ENCODE data around the gene ARHGAP28.

Gene ARHGAP28, protein sequence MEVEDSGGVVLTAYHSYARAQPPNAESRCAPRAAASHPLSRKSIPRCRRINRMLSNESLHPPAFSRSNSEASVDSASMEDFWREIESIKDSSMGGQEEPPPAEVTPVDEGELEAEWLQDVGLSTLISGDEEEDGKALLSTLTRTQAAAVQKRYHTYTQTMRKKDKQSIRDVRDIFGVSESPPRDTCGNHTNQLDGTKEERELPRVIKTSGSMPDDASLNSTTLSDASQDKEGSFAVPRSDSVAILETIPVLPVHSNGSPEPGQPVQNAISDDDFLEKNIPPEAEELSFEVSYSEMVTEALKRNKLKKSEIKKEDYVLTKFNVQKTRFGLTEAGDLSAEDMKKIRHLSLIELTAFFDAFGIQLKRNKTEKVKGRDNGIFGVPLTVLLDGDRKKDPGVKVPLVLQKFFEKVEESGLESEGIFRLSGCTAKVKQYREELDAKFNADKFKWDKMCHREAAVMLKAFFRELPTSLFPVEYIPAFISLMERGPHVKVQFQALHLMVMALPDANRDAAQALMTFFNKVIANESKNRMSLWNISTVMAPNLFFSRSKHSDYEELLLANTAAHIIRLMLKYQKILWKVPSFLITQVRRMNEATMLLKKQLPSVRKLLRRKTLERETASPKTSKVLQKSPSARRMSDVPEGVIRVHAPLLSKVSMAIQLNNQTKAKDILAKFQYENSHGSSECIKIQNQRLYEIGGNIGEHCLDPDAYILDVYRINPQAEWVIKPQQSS

DNA sequence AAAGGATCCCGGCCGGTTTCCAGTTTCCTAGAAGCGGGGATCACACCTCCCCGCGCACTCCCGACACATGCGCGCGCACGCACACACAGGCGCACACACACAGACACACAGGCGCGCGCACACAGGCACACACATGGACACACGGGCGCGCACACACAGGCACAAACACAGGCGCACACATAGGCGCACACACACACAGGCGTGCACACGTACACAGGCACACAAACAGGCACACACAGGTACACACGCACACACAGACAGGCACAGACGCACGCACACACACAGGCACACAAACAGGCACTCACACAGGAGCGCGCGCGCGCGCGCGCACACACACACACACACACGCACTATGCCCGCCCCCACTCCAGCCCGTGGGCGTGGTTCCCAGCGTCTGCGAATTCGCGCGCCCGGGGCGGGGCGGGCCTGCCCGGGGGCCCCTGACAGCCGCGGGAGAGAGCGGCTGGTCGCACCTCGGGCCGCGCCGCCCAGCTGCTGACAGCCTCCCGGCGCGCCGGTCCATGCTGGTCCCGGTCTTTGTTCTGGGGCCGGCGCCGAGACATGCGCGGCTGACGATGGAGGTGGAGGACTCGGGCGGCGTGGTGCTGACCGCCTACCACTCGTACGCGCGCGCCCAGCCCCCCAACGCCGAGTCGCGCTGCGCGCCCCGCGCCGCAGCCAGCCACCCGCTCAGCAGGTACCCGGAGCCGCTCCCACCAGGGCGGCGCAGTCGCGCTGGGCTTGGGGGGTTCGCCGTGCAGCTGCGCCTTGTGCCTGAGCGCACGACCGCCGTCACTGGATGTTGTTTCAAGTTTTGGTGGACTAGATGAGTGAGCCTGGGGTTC, at the start of gene ARHGAP28:
Gene ARHGAP28 (plus strand): TSS at position 470 of the 845 bp plus-strand sequence. CDS start 106 bp downstream, at position 576.
- peak; percentile 35 to 92 (median 53) for DNase-seq

DNA sequence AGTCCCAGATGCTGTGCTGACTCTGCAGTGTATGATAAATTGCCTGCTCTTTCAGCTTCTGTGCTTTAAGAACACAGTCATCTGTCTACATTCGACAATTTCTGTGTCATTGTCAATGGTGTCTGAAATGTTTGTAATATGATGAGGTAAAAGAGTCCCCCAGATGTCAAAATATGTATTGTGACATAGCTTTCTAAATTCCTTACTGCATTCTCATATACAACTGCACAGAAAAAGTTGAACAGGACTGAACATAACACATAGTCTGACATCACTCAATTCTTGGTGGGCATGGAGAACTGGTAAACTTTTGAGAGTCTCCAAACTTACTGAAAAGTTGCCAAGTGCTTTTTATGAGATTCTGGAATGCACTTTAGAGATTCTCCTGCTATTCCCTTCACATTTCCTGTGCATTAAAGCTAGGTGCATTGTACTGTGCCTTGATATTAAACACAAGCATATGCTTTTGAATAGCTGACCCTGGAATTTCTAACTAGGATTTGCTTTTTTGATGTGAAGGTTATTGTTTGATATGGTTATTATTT, 48.1 kb upstream of the ARHGAP28 start:
- DNase-seq, result no peak

DNA sequence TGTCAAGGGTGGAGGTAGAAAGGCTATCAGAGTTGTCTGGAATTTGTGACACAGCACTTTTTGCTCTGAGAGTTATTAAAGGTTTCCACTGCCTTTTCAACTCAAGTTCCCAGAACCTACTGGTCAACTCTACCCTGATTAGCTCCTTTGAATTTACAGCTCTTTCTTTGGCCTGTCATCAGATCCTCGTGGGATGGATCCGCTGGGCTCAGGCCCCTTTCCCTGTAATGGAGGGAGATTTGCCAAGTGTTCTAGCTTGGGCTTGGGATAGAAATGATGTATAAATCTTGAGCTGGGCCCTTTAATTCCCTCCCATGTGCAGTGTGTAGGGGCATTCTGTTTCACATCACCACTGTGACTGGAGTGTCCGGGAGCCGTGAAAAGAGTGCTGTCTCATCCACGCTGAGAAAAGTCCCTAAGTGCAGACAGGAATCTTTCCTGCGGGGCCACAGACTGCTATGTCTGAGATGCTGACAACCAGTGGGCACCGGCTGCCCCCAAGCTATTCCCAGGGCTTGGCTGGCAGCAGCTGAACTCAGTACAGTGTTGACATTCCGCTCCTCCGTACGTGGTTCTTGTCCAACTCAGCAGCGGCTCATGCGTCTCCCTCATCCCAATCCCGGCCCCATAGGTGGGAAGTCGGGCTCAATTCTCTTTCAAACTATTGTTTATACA, 46.9 kb upstream of the ARHGAP28 start:
- DNase-seq, result no peak

DNA sequence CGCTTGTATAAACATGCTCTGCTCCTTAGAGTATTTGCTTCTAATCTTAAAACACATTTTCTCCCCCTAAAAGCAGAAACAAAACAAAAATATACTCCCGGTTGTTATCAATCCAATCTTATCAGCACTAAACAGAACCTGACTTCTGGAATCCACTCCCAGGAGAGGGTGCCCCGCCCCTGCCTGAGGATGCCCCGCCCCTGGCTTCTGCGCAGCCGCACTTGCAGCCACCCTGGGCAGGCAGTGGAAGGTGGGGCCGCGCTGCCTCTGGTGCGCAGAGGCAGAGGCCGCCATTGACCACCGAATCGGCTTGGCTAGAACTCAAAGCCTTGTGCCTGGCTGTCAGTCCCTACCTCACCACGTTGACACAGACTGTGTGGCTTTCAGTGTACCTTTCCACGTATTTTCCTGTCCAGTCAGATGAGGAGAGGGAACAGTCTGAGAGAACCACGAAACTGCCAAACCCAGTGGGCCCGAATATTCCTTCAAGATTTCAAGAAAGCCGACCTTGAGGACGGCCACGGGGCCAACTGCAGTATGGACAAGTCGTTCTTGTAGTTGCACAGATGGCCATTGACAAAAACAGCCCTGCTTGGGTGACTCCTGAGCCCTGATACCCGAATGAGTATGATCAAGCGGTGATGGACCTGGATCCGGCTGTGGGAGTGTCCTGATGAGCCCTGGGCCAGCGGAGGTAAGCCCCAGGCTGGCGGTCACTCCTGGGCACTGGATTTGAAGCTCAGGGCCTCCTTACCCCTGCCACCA, 46.2 kb upstream of the ARHGAP28 start:
- DNase-seq, result no peak

DNA sequence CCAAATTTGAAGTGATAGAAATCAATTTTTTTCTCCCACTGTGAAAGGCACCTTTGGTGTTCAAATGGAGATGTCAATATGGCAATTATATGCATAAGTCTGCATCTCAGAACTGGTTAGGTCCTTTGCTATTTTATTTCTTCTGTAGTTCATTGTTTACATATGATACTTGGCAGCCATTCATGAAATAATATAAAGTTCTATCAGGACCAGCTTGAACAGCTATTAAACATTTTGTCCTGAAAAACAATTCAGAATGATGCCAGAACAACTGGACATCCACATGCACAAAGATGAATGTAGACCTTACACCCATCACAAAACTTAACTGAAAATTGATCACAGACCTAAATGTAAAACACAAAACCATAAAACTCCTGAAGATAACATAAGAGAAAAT, 41.8 kb upstream of the ARHGAP28 start:
- no peak for DNase-seq

DNA sequence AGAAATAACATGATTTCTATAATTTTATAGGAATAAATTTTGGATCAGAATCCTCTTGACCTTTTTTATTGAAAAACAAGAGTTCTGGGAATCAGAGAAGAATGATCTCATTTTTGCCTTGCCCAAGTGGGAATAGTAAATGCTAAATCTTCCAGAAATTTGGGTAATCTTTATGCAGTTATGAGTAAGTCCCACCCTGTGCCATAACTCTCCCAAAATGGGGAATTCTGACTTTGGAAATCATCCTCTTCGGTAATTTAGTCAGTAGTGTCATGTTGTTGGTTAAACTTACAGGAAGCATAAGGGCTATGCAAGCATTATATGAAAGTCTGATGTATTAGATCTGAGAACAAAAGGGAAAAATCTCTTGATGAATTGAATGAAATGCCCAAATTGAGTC, 20.6 kb upstream of the ARHGAP28 start:
- DNase-seq, result no peak

DNA sequence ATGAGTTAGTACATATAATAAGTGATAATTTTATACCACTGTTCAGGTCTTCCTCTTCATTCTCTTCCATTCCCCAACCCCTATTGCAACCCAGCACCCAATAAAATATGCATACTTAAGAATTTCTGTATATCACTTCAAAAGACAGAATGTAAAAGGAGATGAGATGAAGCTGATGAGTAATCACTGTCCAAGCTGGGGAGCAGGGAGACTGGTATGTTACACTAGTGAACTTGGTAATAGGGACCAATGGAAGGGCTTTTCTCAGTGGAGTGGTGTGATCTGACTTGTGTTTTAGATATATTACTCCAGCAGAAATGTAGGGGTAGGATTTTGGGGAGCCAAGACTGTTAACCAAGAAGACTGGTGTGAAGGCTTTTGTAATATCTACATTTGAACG, 18.0 kb upstream of the ARHGAP28 start:
- no peak for DNase-seq

DNA sequence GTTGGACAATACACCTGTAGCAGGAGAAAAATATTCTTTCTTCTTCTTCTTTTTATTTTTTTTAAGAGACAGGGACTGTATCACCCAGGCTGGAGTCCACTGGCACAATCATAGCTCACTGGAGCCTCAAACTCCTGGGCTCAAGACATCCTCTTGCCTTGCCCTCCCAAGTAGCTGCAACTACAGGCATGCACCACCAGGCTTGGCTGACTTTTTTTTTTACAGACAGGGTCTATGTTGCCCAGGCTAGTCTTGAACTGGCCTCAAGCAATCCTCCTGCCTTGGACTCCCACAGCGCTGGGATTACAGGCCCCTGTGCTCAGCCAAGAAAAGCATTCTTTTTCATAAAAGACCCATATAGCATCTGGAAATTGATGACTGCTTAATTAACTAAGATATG, 17.1 kb upstream of the ARHGAP28 start:
- DNase-seq, result no peak

DNA sequence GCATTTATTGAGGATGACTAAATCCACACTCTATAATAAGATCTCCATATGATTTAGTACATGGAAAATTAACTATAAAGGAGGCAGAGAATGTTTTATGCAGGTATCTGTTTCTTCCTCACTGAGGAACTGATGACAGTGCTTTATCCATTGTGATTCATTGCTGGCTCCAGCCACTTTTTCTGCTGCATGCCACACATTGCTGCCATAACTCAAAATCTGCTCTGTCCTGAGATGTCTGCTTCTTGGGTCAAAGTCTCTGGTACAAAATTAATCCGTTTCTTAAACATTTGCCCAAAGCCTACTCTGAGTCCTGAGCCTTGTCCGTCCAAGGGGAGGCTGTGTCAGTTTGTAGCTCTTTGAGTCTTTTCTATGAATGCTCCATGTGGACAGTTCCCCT, 15.5 kb upstream of the ARHGAP28 start:
- no peak for DNase-seq

DNA sequence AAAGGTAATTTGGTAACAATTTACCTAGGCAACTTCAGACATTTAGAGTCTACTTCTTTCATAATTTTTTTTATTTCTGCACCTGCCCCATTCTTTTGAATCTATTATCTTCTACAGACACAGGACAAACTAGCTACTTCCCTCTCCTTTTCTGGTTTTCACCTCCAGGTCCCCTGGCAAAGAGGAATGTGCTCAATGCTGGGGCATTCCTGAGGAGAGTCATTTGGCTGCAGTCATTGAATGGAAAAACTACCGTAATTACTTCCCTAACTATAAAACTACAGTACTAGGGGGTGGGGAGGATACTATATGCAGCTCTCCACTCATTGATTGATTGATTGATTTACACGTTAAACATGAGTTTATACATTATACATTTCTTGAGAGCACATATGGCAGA, 11.2 kb upstream of the ARHGAP28 start:
- no peak for DNase-seq

DNA sequence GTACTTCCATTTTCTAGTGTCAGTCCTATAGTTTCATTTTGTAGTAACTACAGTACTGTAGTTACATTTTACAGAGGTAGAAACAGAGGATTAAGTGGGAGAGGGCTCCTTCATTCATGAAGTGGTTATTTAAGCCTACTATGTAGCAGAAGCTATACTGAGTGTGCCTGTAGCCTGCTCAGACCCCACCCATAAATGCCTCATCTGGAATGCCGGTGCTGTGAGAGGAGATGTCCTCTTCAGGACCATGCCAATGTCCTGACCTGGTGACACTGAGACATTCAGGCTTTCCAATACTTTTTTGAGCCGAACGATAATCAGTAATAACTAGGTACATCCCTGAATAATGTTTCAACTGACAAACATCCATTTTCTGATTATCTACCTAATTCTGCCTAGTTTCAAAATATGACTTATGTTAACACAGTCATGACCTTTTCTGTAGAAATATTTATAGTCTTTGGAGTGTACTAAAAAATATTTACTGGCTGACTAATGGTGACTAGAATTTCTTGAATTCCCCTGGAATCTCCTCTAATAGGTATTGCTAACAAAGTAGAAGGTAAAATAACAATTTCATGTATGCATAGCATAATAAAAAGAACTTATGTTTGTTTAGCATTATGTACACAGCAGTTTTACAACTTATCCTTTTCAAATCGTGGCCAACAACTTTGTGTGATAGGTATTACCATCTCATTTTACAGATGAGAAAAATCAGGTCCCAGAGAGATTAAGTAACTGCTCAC, 10.2 kb upstream of the ARHGAP28 start:
- no peak for DNase-seq

DNA sequence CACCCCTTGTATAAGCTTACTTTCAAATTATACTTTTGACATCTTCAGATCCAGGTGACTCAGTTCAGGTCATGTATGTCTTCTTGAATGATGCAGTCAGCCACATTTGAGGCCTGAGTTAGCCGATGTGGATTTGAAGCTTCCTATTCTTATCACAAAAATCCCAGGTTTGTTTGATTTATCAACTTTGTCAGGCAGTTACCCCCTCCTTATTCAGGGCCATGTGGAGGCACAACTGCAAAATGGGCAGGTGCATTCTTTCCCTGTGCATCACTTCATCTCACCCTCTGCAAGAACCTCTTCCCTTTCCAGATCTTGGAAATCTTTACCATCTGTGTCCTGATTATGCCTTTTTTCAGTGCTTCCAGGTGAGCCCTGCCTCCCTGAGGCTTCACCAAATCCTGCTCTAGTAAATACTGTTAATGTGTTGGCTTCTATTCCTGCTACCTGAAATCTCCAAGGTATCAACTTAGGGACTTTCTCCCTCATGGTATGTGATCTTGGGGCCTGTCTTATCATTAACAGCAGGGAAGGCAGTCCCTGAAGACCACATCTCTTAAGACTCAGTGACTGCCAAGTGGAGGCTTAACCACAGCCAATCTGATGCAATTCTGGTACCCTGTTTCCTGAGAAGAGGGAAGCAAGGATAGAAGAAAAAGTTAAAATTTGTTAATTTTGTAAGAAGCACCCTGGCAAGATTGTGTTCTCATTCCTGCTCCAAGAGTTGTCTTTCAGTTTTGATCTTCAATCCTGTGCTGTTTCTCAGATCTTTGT, 9.4 kb upstream of the ARHGAP28 start:
- no peak for DNase-seq

DNA sequence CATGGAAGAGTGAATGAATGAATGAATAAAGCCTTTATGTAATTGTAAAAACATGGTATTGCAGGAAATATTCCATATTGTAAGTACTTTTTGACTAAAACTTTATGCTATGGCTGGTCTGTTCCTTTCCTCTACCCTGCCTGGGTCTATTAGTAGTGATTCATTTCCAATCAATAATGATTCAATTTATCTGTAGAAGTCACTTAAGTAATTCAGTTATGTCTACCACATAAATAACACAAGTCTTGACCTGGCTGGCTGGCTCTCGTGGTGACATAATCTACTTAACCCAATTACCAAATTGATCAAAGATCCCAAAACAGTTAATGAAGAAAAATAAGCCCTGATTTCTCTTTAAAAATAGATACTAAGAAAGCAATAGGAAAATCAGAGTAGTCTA, 7.8 kb upstream of the ARHGAP28 start:
- DNase-seq, result no peak

DNA sequence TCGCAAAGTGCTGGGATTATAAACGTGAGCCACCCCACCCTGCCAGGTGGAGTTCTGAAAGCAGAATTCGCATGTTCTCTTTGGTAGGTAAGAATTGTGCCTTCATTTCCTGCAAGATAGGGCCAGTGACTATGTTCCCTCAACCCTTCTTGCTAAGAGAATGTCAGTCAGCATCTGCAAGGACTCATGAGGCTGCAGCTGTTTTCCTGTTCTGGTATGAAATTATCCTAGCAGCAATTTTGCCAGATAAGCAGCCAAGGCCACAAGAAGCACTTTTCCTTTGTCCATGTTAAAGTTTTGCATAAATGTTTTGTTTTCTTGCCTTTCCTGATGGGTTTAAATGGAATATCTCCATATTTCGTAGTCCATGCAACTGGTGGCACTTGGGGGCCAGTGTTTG, 6.8 kb upstream of the ARHGAP28 start:
- no peak for DNase-seq

DNA sequence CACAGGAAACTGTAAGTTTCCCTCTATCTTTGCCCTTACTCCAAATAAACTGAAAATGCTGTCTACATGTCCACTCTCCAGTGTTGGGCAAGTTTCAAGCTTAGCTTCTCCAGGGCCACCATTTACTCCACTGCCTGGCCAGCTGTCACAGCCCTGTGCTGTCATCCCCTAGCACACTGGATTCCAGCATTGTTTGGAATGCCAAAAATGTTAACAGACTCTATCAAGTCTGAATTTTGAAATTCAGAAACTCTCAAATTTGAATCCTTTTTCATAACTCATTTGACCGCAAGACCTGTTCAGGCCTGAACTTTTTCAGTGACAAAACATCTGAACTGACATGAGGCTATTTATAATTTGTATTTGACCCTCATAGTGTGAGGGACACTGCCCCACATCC, 5.2 kb upstream of the ARHGAP28 start:
- DNase-seq, result no peak

DNA sequence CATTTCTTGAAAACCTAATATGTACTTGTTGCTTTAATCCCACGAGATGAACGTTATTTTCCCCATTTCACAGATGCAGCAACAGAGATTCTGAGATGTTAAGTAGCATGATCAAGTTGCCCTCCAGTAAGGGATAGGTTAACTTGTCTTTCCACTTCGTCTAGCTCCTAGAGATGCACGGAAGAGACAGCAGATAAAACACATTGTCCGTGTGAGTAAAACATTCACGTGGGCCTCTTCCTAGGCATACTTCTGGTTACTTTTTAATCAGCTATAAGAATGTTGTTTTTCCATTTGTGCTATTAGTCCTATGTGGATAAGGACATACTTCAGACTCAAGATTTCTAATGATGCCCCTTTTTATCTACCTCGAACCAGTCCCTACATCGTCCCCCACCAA, 1.2 kb upstream of the ARHGAP28 start:
- no peak for DNase-seq

DNA sequence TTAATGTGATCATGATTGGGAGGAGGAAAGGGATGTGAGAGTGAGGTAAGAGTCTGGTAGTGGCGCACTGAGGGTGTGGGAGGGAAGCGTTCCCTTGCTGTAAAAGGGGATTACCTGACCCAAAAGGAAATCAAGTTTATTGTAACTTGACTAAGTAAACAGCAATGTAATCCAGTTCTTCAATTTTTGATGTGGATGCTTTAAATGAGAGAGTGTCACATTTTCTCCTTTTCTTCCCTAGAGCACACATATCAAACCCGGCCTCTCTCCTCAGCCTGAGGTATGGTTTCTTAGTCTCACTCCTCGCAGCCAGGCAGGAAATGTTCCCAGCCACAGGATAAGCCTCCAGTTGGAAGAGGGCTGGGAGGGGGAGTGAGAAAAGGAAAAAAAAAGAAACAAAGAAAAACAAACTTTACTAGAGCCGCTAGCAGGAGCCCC, 688 bp upstream of the ARHGAP28 start:
- DNase-seq, result no peak

DNA sequence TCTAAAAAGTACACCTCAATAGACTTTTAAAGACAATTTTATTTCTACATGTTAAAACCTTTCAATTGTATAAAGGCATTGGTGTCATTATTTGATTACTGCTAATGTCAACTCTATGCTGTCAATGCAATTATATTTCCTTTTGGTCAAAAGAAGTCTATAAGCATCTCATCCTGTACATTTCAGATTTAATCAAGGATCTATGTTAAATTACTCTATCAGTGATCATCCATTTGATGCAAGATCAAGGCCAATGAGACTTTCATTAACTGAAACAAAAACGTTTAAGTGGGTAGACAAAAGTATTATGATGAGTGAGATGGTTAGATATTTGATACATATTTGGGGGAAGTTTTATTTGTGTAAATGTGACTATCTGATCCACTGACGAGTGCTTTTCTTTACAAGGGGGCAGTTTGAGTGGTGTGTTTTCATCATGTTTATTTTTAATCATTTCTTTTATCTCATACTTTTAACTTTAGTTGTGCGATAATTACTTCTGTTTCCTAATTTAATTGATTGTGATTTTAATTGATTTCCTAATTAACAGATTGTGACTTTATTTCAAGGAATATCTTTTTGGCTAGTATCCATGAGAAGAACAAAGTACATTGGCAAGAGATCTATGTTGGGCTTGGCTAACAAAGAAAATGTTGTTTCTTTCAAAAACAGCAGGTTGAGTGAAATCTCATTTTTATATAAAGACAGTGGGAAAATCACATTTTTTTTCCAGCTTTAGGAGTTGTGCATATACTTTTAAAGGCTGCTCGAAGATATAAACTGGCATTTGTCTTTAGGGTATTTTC, 1.1 kb downstream of the ARHGAP28 start:
- no peak for DNase-seq

DNA sequence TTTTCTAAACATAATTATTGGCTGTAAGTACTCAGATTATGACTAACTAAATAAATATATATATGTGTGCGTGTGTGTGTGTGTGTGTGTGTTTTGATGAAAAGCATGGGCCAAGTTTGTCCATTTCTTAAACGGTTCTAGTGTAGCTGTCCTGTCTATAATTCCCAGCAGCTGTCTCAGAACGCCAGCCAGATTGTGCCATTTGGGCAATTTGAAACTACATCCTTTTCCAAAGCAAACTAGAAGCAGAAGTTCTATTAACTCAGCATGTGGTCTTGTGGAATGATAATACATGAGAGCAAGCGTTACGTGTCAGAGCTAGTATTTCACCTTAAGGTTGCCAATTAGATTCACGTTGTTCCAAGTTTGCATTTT, 1.7 kb downstream of the ARHGAP28 start:
- no peak for DNase-seq

All from NCI-H1417 (cell line).